ENCODE data around the gene RNASE7.

RNASE7 gene

GRCh38 chr14:21016413-21017190 lies 25.6 kb upstream of the RNASE7 start:
- TF ChIP-seq POLR2A (IDR thresholded peaks at IDR 0.05; ENCODE audit: low read depth, low read length), result no peak
- FAIRE-seq (no peak), DNase-seq (ENCODE audit: insufficient read length, low spot score) (no peak)

- DNase-seq (ENCODE audit: insufficient read length, low spot score), result no peak
- no peak for FAIRE-seq
- TF ChIP-seq POLR2A (IDR thresholded peaks at IDR 0.05; ENCODE audit: low read depth, low read length), result no peak
Measured at GRCh38 chr14:21017528-21018245, 24.5 kb upstream of the RNASE7 start.

GRCh38 chr14:21018286-21018685 lies 23.9 kb upstream of the RNASE7 start:
- no peak for FAIRE-seq
- no peak for TF ChIP-seq POLR2A (IDR thresholded peaks at IDR 0.05; ENCODE audit: low read depth, low read length)
- DNase-seq (ENCODE audit: insufficient read length, low spot score), result no peak

- TF ChIP-seq POLR2A (IDR thresholded peaks at IDR 0.05; ENCODE audit: low read depth, low read length), result no peak
- no peak for FAIRE-seq
- DNase-seq (ENCODE audit: insufficient read length, low spot score), result no peak
Measured at GRCh38 chr14:21018781-21019180, 23.4 kb upstream of the RNASE7 start.

- DNase-seq (ENCODE audit: insufficient read length, low spot score) (no peak), FAIRE-seq (no peak)
- TF ChIP-seq POLR2A (IDR thresholded peaks at IDR 0.05; ENCODE audit: low read depth, low read length), result no peak
Measured at GRCh38 chr14:21019366-21019765, 22.8 kb upstream of the RNASE7 start.

GRCh38 chr14:21020977-21021545 lies 21.1 kb upstream of the RNASE7 start:
- FAIRE-seq, result no peak

GRCh38 chr14:21022686-21023085 lies 19.5 kb upstream of the RNASE7 start:
- TF ChIP-seq POLR2A (IDR thresholded peaks at IDR 0.05; ENCODE audit: low read depth, low read length), result no peak
- no peak for FAIRE-seq
- no peak for DNase-seq (ENCODE audit: insufficient read length, low spot score)

More at GRCh38 chr14:21020977-21021545, 21.1 kb upstream of the RNASE7 start:
- no peak for DNase-seq (ENCODE audit: insufficient read length, low spot score)
- no peak for TF ChIP-seq POLR2A (IDR thresholded peaks at IDR 0.05; ENCODE audit: low read depth, low read length)

- no peak for DNase-seq (ENCODE audit: insufficient read length, low spot score)
- no peak for TF ChIP-seq POLR2A (IDR thresholded peaks at IDR 0.05; ENCODE audit: low read depth, low read length)
- no peak for FAIRE-seq
Measured at GRCh38 chr14:21023174-21023573, 19.0 kb upstream of the RNASE7 start.

- no peak for TF ChIP-seq POLR2A (IDR thresholded peaks at IDR 0.05; ENCODE audit: low read depth, low read length)
- DNase-seq (ENCODE audit: insufficient read length, low spot score) (no peak), FAIRE-seq (no peak)
Measured at GRCh38 chr14:21023817-21024584, 18.2 kb upstream of the RNASE7 start.

- DNase-seq (ENCODE audit: insufficient read length, low spot score) (peak; percentile 27), FAIRE-seq (no peak)
- no peak for TF ChIP-seq POLR2A (IDR thresholded peaks at IDR 0.05; ENCODE audit: low read depth, low read length)
Measured at GRCh38 chr14:21024585-21025370, 17.4 kb upstream of the RNASE7 start, which contains the start of gene NDRG2. Gene NDRG2, minus strand, starts transcription at chr14:21025061. Its CDS starts 1,746 bp downstream, at chr14:21023315.

GRCh38 chr14:21025371-21026273 lies 16.5 kb upstream of the RNASE7 start:
- no peak for TF ChIP-seq POLR2A (IDR thresholded peaks at IDR 0.05; ENCODE audit: low read depth, low read length)
- DNase-seq (ENCODE audit: insufficient read length, low spot score), result no peak
- no peak for FAIRE-seq

Data from H54 (cell line).